HCT116 (cell line): ENCODE data around the gene CNST.

Experiments used
- CEBPB ChIP-seq: IDR thresholded peaks from 2 replicates; pipeline ENCODE4 v1.6.1; 2012; ENCODE audit warnings: low read depth
- CTCF ChIP-seq, 3 experiments: fragments of 200-600 bp in 1 of 3; sonication (generic) in 1 of 3; IDR thresholded peaks in 2 of 3; conservative IDR thresholded peaks in 1 of 3; 2 replicates each; pipeline ENCODE4 v1.5.1; 2012 to 2017; ENCODE audit warnings: low read depth in 2 of 3, low read length in 2 of 3, antibody characterized with exemption in 1 of 3, borderline replicate concordance in 1 of 3, control low read depth in 1 of 3, mild to moderate bottlenecking in 1 of 3, mixed read lengths in 1 of 3, mixed run types in 1 of 3, moderate library complexity in 1 of 3; ENCODE audit not compliant: insufficient read depth in 1 of 3
- EZH2 ChIP-seq: fragments of 200-600 bp; sonication (generic); IDR thresholded peaks from 2 replicates; pipeline ENCODE4 v1.6.1; 2017; ENCODE audit warnings: antibody characterized with exemption, mixed run types
- FOSL1 ChIP-seq: IDR thresholded peaks from 2 replicates; pipeline ENCODE4 v1.6.1; 2012; ENCODE audit warnings: low read depth
- MAX ChIP-seq: IDR thresholded peaks from 2 replicates; pipeline ENCODE4 v1.6.1; 2012
- POLR2A ChIP-seq: IDR thresholded peaks from 2 replicates; pipeline ENCODE4 v1.7.0; 2011; ENCODE audit warnings: borderline replicate concordance; ENCODE audit not compliant: insufficient read depth, insufficient read length; ENCODE audit errors: extremely low read depth
- POLR2AphosphoS5 ChIP-seq: IDR thresholded peaks from 2 replicates; pipeline ENCODE4 v1.6.1; 2011; ENCODE audit warnings: mild to moderate bottlenecking, low read depth, low read length, moderate library complexity
- REST ChIP-seq: IDR thresholded peaks from 2 replicates; pipeline ENCODE4 v1.6.1; 2012; ENCODE audit warnings: low read depth

GRCh38 chr1:246566128-246566812 is at the start of gene CNST, which contains the start of gene TFB2M:
- peak; percentile 43 for TF ChIP-seq POLR2A
- no peak; the same call in 1 of the 2 replicates for TF ChIP-seq CEBPB
- TF ChIP-seq CTCF (IDR thresholded peaks at IDR 0.05 in 2 of 3, conservative IDR thresholded peaks at IDR 0.05 in 1 of 3; ENCODE audit: borderline replicate concordance in 1 of 3, insufficient read depth in 1 of 3, low read depth in 2 of 3, low read length in 2 of 3): no peak
- no peak for TF ChIP-seq EZH2
- TF ChIP-seq POLR2AphosphoS5: peak; percentile 79
- no peak for TF ChIP-seq FOSL1
- TF ChIP-seq MAX: peak; percentile 98
- no peak for TF ChIP-seq REST
